K562 (cell line): ENCODE measurements around the gene DDAH2. TPM values are rescaled to one million over a fixed set of nuclear protein-coding genes. Genes with fewer than 3 reads are reported as not detected.

Experiments used
- ATF7 ChIP-seq: fragments of 450-650 bp; IDR thresholded peaks from 2 replicates; pipeline ENCODE4 v1.7.1; 2014; ENCODE audit warnings: mild to moderate bottlenecking, moderate library complexity
- E2F3 ChIP-seq: fragments of 250-450 bp; sonication (Bioruptor Pico); IDR thresholded peaks from 2 replicates; pipeline ENCODE4 v1.4.0; 2020; ENCODE audit warnings: mild to moderate bottlenecking
- EZH2 ChIP-seq: IDR thresholded peaks from 2 replicates; pipeline ENCODE4 v1.6.1; 2012; ENCODE audit warnings: low read depth, mild to moderate bottlenecking, inconsistent platforms, low read length, borderline replicate concordance
- FOXJ2 ChIP-seq: fragments of 200-800 bp; sonication (Bioruptor generic); IDR thresholded peaks from 2 replicates; pipeline ENCODE4 v1.6.1; 2016; ENCODE audit warnings: missing genetic modification characterization, missing compliant biosample characterization
- HIVEP1 ChIP-seq: fragments of 250-450 bp; sonication (Bioruptor Pico); IDR thresholded peaks from 2 replicates; pipeline ENCODE4 v1.4.0; 2020; ENCODE audit warnings: mild to moderate bottlenecking
- HNRNPUL1 ChIP-seq: fragments of 200-400 bp; formaldehyde crosslinking; IDR thresholded peaks from 2 replicates; pipeline ENCODE4 v1.6.1; 2017; ENCODE audit warnings: low read length
- JUN ChIP-seq, 2 experiments: sonication (generic) in 1 of 2; formaldehyde crosslinking in 1 of 2; IDR thresholded peaks; 2 replicates each; pipeline versions ENCODE4 v1.6.1 to v1.8.0; 2012 to 2022; ENCODE audit warnings: borderline replicate concordance in 2 of 2, mild to moderate bottlenecking in 2 of 2, improper control_type of control experiment in 1 of 2, low read depth in 1 of 2, low read length in 1 of 2, missing genetic modification reagents in 1 of 2
- JUND ChIP-seq, 2 experiments: IDR thresholded peaks; 2 replicates in 1 of 2; 3 replicates in 1 of 2; pipeline ENCODE4 v1.6.1; 2011; ENCODE audit warnings: borderline replicate concordance in 2 of 2, low read depth in 2 of 2, low read length in 2 of 2, improper control_type of control experiment in 1 of 2, missing biosample characterization in 1 of 2, missing genetic modification characterization in 1 of 2, missing genetic modification reagents in 1 of 2
- MAFK ChIP-seq: IDR thresholded peaks from 2 replicates; pipeline ENCODE4 v1.6.1; 2011; ENCODE audit warnings: low read length, improper control_type of control experiment
- NRF1 ChIP-seq, 2 experiments: fragments of 450-650 bp; IDR thresholded peaks in 1 of 2; conservative IDR thresholded peaks in 1 of 2; 2 replicates each; pipeline ENCODE4 v1.6.1; 2014; ENCODE audit warnings: mild to moderate bottlenecking in 2 of 2
- POLR2B ChIP-seq: fragments of 450-650 bp; IDR thresholded peaks from 2 replicates; pipeline ENCODE4 v1.6.1; 2018; ENCODE audit warnings: low read depth; ENCODE audit not compliant: partially characterized antibody
- RBM17 ChIP-seq: fragments of 200-400 bp; formaldehyde crosslinking; IDR thresholded peaks from 2 replicates; pipeline ENCODE4 v1.6.1; 2017; ENCODE audit warnings: low read depth, mild to moderate bottlenecking, low read length, borderline replicate concordance
- SMAD2 ChIP-seq: fragments of 150-350 bp; IDR thresholded peaks from 2 replicates; pipeline ENCODE4 v1.6.1; 2014; ENCODE audit warnings: low read depth, mild to moderate bottlenecking, low read length
- SRSF3 ChIP-seq: fragments of 200-400 bp; formaldehyde crosslinking; IDR thresholded peaks from 2 replicates; pipeline ENCODE4 v1.6.1; 2016; ENCODE audit warnings: mild to moderate bottlenecking, low read length, moderate library complexity; ENCODE audit not compliant: insufficient read depth
- STAT5B ChIP-seq: fragments of 250-450 bp; sonication (Bioruptor Pico); IDR thresholded peaks from 2 replicates; pipeline ENCODE4 v1.8.0; 2021; ENCODE audit warnings: mild to moderate bottlenecking, inconsistent platforms
- TGIF2 ChIP-seq: sonication (generic); formaldehyde crosslinking; IDR thresholded peaks from 2 replicates; pipeline ENCODE4 v1.8.1; 2022; ENCODE audit warnings: mild to moderate bottlenecking, missing genetic modification reagents, moderate library complexity
- ZNF239 ChIP-seq: fragments of 250-450 bp; sonication (Bioruptor Pico); IDR thresholded peaks from 2 replicates; pipeline ENCODE4 v1.4.0; 2020; ENCODE audit warnings: mild to moderate bottlenecking
- ZNF507 ChIP-seq: conservative IDR thresholded peaks from 2 replicates; pipeline ENCODE4 v1.6.1; 2017; ENCODE audit warnings: missing genetic modification characterization, missing compliant biosample characterization
- ZNF668 ChIP-seq: fragments of 250-450 bp; sonication (Bioruptor Pico); IDR thresholded peaks from 2 replicates; pipeline ENCODE4 v1.8.0; 2022; ENCODE audit warnings: mild to moderate bottlenecking, inconsistent platforms
- polyA plus RNA-seq, 8 experiments: library from polyadenylated mRNA; depleted of rRNA in 4 of 8; stranded (reverse) in 5 of 8; unstranded in 3 of 8; fragments of >200 nt; fragmentation: Nextera tagmentation in 2 of 8; fragmentation: Illumina TruSeq in 1 of 8; extraction: Ambion mirVana in 2 of 8; extraction: Trizol in 1 of 8; gene quantifications; 2 replicates each; pipeline versions ENCODE4 v1.2.1 to v1.2.3, GENCODE V29; 2011 to 2014; ENCODE audit warnings: inconsistent platforms in 1 of 8, missing spikeins in 1 of 8
- total RNA-seq, 7 experiments: library from RNA; depleted of rRNA in 6 of 7; stranded (reverse); fragments of >200 nt in 6 of 7; fragmentation: Illumina TruSeq in 2 of 7; extraction: Trizol in 2 of 7; gene quantifications; 2 replicates each; pipeline versions ENCODE4 v1.2.1 to v1.2.3, GENCODE V29; 2011 to 2021; ENCODE audit warnings: low replicate concordance in 1 of 7
- TF ChIP-seq, protein P1 (sequence below): fragments of 250-450 bp; sonication (Bioruptor Pico); IDR thresholded peaks from 2 replicates; pipeline ENCODE4 v1.4.0; 2020; ENCODE audit warnings: mild to moderate bottlenecking, moderate library complexity, borderline replicate concordance
- TF ChIP-seq, protein P2 (sequence below): IDR thresholded peaks from 2 replicates; pipeline ENCODE4 v1.6.1; 2012; ENCODE audit warnings: low read depth, low read length, improper control_type of control experiment, borderline replicate concordance
- TF ChIP-seq, protein P3 (sequence below), 2 experiments: fragments of 450-650 bp in 1 of 2; sonication (generic) in 1 of 2; formaldehyde crosslinking in 1 of 2; IDR thresholded peaks in 1 of 2; conservative IDR thresholded peaks in 1 of 2; 2 replicates each; pipeline versions ENCODE4 v1.6.1 to v1.8.1; 2016 to 2023; ENCODE audit warnings: mild to moderate bottlenecking in 2 of 2, moderate library complexity in 2 of 2, inconsistent platforms in 1 of 2, missing genetic modification reagents in 1 of 2

Gene DDAH2
- total and polyA plus RNA-seq, 9 of the 15 experiments (the other 6 are each of a cell fraction or from before 2014, with no cell fraction given) = 1.8 to 45.4 (median 21.4) TPM

DNA sequence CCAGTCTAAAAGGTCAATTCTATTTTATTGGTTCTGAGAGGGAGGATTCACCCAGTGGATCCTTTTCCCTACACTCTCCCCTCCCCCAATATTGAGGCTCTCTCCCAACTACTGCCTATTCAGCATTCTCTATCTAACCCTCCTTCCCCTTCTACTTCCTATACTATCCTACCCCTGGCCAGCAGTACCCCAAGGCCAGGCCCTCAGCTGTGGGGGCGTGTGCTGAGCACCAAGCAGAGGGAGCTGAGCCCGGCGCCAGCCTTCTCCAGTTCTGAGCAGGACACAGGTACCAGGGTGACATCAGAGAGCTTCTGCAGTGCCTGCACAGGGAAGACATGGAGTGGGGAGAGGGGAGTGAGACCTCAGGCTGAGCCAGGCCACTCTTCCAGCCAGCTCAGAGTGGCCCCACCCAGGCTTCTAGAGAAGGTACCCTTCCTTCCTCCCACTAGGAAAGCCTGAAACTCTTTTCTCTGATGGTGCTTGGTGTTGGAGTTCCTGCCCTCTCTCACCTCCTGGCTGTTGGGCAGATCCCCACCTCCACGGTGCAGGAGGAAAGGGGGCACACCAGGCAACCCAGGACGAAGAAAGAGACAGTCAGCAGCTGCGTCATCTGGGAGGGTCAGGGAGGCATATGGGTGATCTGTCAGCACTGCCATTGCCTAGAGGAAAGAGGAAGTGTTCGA is 1.9 kb downstream of the DDAH2 start (continued):
- TF ChIP-seq, protein P1, sequence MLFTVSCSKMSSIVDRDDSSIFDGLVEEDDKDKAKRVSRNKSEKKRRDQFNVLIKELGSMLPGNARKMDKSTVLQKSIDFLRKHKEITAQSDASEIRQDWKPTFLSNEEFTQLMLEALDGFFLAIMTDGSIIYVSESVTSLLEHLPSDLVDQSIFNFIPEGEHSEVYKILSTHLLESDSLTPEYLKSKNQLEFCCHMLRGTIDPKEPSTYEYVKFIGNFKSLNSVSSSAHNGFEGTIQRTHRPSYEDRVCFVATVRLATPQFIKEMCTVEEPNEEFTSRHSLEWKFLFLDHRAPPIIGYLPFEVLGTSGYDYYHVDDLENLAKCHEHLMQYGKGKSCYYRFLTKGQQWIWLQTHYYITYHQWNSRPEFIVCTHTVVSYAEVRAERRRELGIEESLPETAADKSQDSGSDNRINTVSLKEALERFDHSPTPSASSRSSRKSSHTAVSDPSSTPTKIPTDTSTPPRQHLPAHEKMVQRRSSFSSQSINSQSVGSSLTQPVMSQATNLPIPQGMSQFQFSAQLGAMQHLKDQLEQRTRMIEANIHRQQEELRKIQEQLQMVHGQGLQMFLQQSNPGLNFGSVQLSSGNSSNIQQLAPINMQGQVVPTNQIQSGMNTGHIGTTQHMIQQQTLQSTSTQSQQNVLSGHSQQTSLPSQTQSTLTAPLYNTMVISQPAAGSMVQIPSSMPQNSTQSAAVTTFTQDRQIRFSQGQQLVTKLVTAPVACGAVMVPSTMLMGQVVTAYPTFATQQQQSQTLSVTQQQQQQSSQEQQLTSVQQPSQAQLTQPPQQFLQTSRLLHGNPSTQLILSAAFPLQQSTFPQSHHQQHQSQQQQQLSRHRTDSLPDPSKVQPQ = no peak
- TF ChIP-seq RBM17 (no peak), JUN (IDR thresholded peaks at IDR 0.05; ENCODE audit: borderline replicate concordance, low read depth, low read length) (no peak), JUN (CRISPR knock-in tag; IDR thresholded peaks at IDR 0.05; ENCODE audit: borderline replicate concordance) (no peak), JUND (IDR thresholded peaks at IDR 0.05; ENCODE audit: borderline replicate concordance, low read depth, low read length) (peak; percentile 22; the same call in 1 of the 2 replicates), JUND (tag; IDR thresholded peaks at IDR 0.05; ENCODE audit: borderline replicate concordance, low read depth, low read length) (peak; percentile 72; the same call in 2 of the 3 replicates), ZNF668 (CRISPR knock-in tag) (no peak), ATF7 (peak; percentile 49; the same call in 1 of the 2 replicates), HIVEP1 (CRISPR knock-in tag) (no peak), POLR2B (no peak), SRSF3 (no peak), FOXJ2 (tag) (no peak), TGIF2 (CRISPR knock-in tag) (no peak), ZNF507 (tag) (no peak), MAFK (peak; percentile 66; the same call in 1 of the 2 replicates), NRF1 (conservative IDR thresholded peaks at IDR 0.05 in 1 of 2, IDR thresholded peaks at IDR 0.05 in 1 of 2) (no peak; a peak in 1 of 4 replicates), STAT5B (CRISPR knock-in tag) (no peak), SMAD2 (no peak), ZNF239 (CRISPR knock-in tag) (peak; percentile 2; the same call in 1 of the 2 replicates), E2F3 (no peak), EZH2 (no peak), HNRNPUL1 (peak; percentile 59; the same call in 1 of the 2 replicates)
- TF ChIP-seq, protein P2, sequence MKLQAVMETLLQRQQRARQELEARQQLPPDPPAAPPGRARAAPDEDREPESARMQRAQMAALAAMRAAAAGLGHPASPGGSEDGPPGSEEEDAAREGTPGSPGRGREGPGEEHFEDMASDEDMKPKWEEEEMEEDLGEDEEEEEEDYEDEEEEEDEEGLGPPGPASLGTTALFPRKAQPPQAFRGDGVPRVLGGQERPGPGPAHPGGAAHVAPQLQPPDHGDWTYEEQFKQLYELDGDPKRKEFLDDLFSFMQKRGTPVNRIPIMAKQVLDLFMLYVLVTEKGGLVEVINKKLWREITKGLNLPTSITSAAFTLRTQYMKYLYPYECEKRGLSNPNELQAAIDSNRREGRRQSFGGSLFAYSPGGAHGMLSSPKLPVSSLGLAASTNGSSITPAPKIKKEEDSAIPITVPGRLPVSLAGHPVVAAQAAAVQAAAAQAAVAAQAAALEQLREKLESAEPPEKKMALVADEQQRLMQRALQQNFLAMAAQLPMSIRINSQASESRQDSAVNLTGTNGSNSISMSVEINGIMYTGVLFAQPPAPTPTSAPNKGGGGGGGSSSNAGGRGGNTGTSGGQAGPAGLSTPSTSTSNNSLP = no peak
- TF ChIP-seq, protein P3, sequence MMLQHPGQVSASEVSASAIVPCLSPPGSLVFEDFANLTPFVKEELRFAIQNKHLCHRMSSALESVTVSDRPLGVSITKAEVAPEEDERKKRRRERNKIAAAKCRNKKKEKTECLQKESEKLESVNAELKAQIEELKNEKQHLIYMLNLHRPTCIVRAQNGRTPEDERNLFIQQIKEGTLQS (IDR thresholded peaks at IDR 0.05) = no peak
- TF ChIP-seq, protein P3 (CRISPR knock-in tag; conservative IDR thresholded peaks at IDR 0.05) = no peak
